GM13976 (cell line): Measurements from ENCODE around the gene NYAP2.

Source experiments
- DNase-seq: peaks from one replicate; pipeline ENCODE4 v3.0.0; 2012; ENCODE audit warnings: low spot score
- in situ Hi-C: fragments of 300-500 bp; cut with MboI; formaldehyde crosslinking; loops from one replicate; pipeline ENCODE4 v1.12.0; 2022; ENCODE audit warnings: low sequenced_read_pairs, mixed read lengths, inconsistent platforms; ENCODE audit not compliant: unreplicated experiment
- TF ChIP-seq, protein P1 (sequence below): IDR thresholded peaks from 2 replicates; pipeline ENCODE4 v1.5.1; 2012; ENCODE audit warnings: borderline replicate concordance, mild to moderate bottlenecking; ENCODE audit not compliant: insufficient read depth; ENCODE audit errors: extremely low read depth, missing control alignments, control extremely low read depth

NYAP2 gene

DNA sequence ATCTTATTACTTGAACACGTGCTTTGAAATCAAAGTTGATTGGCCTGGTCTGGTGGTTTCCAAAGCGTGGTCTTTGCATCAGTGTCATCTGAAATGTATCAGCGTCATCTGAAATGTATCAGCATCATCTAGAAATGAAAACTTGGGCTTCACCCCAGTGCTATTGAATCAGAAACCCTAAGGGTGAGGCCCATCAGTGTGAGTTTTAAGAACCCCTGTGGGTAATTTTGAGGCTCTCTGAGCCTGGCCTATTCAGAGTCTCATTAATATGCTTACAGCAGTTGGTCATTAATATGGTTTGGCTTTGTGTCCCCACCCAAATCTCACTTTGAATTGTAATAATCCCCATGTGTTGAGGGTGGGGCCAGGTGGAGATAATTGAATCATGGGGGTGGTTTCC lies 85.2 kb downstream of the NYAP2 start:
- DNase-seq, result no peak
- in situ Hi-C loops, result no loop called here
- TF ChIP-seq, protein P1, sequence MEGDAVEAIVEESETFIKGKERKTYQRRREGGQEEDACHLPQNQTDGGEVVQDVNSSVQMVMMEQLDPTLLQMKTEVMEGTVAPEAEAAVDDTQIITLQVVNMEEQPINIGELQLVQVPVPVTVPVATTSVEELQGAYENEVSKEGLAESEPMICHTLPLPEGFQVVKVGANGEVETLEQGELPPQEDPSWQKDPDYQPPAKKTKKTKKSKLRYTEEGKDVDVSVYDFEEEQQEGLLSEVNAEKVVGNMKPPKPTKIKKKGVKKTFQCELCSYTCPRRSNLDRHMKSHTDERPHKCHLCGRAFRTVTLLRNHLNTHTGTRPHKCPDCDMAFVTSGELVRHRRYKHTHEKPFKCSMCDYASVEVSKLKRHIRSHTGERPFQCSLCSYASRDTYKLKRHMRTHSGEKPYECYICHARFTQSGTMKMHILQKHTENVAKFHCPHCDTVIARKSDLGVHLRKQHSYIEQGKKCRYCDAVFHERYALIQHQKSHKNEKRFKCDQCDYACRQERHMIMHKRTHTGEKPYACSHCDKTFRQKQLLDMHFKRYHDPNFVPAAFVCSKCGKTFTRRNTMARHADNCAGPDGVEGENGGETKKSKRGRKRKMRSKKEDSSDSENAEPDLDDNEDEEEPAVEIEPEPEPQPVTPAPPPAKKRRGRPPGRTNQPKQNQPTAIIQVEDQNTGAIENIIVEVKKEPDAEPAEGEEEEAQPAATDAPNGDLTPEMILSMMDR, result no peak

GRCh38 chr2:225486236-225486635 lies 86.7 kb downstream of the NYAP2 start:
- in situ Hi-C loops, result no loop called here
- TF ChIP-seq, protein P1, result no peak
- DNase-seq, result no peak

- in situ Hi-C loops, result no loop called here
- TF ChIP-seq, protein P1, result no peak
- no peak for DNase-seq
Measured at GRCh38 chr2:225487878-225488416, 88.4 kb downstream of the NYAP2 start.

GRCh38 chr2:225488743-225489142 lies 89.2 kb downstream of the NYAP2 start:
- DNase-seq, result no peak
- in situ Hi-C loops, result no loop called here
- TF ChIP-seq, protein P1, result no peak

GRCh38 chr2:225493420-225494099 lies 94.0 kb downstream of the NYAP2 start:
- no peak for DNase-seq
- TF ChIP-seq, protein P1, result no peak
- in situ Hi-C loops, result no loop called here

DNA sequence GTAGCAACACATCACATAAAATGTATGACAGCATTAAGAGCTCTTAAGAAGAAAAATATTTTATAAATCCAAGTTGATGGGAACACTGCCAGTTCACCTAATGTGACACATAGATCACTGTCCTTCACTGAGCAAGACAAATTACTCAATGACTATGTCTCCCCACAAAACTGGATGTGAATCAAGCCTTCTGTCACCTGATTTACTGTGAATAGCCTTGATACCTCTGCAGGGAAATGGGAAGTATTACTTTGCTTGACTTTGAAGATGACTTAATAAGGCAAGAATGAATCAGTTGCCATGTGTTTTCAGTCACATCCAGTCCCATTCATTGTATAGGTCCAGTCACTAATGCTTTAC lies 94.6 kb downstream of the NYAP2 start:
- in situ Hi-C loops, result no loop called here
- TF ChIP-seq, protein P1, result no peak

More for the DNA sequence above, 94.6 kb downstream of the NYAP2 start:
- DNase-seq, result no peak
